Measurements from ENCODE around the gene ATP11A.
"Not testable (repeated sequence)": the region's sequence is repeated elsewhere in the genome, so short reads cannot be mapped to it uniquely, and the experiment has no call there.

The ATP11A gene

DNA sequence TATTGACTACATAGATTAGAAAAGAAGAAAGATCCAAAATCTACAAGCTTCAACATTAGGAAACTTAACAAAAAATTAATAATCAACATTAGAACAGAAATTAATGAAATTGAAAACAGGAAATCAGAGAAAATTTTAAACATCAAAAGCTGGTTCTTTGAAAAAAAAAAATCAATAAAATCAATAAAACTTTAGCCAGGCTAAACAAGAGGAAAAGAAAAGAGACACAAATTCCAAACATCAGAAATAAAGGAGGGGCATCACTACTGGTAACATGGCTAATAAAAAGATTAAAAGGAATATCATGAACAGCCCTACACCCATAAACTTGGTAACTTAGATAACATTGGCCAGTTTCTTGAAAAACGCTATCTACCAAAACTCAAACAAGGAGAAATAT is 110.2 kb downstream of the ATP11A start:
- no peak for DNase-seq (ENCODE audit: low spot score)

DNA sequence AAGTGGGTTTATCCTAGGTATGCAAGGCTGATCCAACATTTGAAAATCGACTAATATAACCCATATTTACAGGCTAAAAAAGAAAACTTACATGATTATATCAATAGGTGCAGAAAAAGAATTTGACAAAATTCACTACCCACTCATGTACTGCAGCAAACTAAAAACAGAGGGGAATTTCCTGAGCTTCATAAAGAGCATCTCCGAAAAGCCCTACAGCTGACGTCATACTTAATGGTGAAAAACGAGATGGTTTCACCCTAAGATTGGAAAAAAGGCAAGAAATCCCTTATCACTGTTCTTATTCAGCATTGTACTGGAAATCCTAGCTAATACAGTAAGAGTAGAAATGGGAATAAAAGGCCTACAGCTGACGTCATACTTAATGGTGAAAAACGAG is 111.0 kb downstream of the ATP11A start:
- DNase-seq (ENCODE audit: low spot score), result not testable (repeated sequence)

DNA sequence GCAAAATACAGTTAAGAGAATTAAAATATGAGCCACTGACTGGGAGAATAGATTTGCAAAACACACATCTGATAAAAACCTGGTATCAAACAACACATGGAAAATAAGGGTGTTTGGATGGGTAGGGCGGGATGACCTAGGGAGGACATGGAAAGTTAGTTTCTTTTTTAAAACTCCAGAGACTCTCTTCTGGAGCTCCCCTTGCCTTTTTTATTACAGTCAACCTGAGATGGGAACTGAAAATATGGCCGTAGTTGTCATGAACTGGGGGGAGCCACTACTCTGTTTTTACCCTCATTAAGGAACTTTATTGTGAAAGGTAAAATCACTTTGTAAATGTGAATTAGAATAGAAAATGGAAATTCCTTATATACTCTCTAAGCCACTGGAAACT is 113.0 kb downstream of the ATP11A start:
- no peak for DNase-seq (ENCODE audit: low spot score)

DNA sequence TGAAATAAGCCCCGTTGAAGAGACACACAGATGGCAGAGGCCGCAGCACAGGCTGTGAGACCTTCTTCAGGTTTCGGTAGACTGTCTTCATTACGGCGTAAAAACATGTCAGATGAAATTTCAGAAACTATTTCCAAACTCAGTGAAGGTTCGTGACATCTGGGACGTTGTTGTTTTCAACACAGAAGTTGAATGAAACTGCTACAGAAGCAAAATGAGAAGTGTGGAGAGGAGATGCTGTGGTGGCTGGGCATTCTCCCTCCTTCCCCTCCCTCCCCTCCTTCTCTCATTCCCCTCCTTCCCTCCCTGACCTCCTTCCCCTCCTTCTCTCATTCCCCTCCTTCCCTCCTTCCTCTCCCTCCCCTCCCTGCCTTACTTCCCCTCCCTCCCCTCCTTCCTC is 113.6 kb downstream of the ATP11A start:
- no peak for DNase-seq (ENCODE audit: low spot score)

DNA sequence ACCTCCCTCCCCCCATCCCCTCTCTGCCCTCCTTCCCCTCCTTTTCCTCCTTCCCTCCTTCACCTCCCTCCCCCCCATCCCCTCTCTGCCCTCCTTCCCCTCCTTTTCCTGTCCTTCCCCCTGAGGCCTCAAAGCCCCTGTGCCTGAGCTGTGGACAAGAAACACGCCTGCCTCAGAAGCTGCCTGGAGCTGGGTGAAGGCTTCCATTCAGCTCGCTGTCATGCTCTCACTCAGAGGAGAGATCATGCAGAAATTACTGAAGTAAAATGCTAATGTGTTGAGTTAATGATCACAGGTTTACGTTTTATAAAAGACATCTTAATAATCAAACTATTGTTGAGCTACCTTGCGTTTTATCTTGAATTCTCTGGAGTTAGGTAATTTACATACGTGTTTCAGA is 114.5 kb downstream of the ATP11A start:
- DNase-seq (ENCODE audit: low spot score), result no peak

DNA sequence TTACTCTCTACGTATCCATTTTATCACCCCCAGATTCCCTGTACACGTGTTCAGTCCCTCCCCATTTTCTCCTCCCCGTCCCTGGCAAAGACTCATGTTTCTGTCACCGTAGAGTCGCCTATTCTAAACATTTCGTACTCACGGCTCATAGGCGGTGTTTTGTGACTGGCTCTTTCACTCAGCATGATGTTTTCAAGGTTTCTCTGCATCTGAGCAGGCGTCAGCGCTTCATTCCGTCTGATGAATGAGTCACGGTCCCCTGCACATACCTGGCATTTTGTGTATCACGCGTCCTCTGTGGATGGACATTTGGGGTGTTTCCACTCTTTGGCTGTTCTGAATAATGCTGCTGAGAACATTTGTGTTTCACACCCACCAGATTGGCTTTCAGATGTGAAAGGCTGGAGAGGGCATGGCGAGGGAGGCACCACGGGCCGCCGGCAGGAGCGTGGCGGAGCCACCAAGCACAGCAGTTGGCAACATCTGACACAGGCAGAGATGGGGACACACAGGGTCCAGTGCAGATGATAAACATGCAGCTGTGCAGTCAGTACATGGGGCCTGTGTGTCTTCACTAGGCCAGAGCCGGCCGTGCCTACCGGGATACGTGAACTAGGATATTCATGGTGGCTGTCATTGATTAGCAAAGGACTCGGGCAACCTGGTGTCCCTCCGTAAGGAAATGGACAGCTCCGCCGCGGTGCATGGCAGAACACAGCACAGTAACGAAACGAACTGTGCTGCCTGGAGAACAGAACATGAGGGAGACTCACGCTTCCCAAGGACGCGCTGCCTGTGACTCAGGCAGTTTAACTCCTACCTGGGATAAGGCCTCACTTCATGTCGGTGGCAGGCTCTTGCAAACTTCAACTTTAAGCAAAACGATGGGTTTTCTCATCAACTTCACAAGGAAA is 117.2 kb downstream of the ATP11A start:
- no peak for DNase-seq (ENCODE audit: low spot score)

DNA sequence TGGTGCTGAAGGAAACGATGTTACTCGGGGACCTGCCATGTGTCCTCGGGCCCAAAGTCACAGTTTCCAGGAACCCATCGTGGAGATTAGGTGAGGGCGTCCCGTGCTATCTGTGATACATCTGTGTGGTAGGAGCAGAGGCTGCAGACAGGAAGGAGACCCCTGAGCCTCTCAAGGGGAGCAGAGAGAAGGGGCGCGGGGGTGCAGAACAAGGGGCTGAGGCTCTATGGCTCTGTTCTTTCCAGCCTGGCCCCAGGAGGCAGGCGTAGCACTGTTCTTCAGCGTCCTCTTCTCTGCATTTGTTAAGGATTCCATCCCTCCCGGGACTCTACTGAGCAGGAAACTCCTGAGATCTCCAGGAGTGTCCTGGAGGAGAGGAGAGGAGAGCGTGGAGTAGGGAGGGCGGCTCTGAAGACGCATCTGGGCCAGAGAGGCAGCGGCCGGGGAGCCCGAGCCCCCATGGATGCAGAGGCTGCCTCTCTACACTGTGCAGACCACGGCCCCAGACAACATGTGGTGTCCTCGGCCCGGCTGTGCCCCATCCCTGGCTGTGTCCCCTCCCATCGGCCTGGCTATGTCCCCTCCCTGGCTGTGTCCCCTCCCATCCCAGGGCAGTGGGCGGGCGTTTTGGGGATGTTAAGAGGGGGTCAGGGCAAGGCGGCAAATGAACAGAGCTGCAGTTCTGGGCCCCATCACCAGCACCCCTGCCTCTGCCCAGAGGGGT is 118.0 kb downstream of the ATP11A start:
- DNase-seq (ENCODE audit: low spot score), result no peak

DNA sequence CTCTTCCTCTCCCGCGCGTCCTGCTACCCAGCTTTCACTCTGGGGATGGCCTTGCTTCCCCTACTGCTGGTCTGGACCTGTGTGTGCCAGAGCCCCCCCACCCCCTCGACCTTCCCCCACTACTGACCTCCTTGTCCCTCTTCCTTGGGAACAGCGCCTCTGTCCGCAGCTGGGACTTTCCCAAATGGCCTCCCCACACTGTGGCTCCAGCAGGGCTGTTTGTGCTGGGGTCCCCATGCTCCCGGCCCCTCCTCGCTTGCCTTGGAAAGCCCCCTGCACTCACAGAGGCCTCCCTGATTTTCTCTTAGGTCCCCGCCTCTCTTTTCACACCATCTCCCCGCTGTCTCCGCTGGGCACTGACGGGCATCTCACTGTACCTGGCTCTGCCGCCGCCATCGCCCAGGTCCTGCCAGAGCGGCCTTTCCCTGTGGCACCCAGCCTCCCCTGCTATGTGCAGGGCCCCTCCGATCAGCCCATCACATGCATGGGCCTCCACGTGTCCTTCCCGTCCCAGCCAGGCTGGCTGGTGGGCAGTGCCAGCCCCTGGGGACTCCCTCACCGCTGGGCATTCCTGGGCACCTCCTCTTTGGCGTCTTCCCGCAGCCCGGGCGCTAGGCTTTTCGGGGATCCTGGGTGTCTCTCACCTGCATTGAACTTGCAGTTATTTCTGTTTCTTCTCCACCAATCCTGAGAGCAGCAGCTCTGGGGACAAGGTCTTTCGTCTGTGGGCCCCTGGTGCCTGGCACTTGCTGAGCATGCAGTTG is 118.7 kb downstream of the ATP11A start:
- no peak for DNase-seq (ENCODE audit: low spot score)

DNA sequence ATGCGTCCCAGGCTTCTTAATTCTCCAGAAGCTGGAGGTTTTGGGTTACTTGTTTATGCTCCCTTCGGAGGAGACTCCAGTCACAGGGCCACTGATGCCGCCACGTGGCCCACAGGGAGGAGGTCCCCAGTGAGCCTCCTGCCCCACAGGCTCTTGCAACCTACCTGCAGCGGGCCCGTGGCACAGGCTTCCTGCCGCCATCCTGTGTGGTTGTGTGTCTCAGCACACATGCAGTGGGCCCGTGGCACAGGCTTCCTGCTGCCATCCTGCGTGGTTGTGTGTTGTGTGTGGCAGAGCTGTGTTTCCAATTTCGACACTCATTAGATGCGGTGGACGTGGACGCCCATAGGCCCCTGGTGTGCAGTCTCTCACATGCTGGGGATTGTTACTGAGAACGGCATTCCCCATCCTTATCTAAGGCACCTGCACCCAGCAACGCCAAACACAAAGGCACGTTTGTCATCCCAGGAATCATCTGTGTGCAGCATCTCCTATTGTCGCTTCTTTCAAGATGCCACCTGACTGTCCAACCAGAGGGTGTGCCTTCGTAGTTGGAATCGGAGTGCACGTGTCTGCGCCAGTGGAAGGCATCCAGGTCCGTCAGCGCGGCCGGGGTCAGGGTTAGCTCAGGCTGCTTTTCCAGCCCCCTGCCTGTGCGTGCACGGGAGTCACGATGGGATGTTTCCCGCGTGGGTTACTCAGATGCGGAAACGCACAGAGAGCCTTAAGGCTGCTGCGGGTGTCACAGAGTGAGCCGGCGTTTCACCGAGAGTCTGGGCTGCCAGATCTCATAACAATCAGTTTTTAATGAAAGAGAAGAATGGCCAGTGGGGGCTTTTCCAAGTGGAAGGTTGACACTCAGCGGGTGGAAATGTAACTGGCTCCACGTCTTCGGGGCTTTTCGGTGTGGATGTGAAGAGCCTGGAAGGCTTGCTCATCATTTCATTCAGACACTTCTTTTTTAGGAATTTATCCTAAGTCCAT is 119.8 kb downstream of the ATP11A start:
- DNase-seq (ENCODE audit: low spot score), result no peak

DNA sequence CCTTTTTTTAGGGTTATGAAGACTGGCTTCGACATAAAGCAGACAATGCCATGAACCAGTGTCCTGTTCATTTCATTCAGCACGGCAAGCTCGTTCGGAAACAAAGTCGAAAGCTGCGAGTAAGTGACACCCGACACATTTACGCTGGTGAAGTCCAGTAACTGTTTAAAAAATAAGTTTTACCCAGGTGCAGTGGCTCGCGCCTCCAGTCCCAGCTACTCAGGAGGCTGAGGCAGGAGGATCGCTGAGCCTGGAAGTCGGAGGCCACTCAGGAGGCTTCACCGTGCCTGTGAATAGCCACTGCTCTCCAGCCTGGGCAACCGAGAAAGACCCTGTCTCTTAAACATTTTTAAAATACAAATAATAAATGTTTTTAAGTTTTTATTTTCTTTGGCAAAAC is 120.8 kb downstream of the ATP11A start:
- DNase-seq (ENCODE audit: low spot score), result no peak

DNA sequence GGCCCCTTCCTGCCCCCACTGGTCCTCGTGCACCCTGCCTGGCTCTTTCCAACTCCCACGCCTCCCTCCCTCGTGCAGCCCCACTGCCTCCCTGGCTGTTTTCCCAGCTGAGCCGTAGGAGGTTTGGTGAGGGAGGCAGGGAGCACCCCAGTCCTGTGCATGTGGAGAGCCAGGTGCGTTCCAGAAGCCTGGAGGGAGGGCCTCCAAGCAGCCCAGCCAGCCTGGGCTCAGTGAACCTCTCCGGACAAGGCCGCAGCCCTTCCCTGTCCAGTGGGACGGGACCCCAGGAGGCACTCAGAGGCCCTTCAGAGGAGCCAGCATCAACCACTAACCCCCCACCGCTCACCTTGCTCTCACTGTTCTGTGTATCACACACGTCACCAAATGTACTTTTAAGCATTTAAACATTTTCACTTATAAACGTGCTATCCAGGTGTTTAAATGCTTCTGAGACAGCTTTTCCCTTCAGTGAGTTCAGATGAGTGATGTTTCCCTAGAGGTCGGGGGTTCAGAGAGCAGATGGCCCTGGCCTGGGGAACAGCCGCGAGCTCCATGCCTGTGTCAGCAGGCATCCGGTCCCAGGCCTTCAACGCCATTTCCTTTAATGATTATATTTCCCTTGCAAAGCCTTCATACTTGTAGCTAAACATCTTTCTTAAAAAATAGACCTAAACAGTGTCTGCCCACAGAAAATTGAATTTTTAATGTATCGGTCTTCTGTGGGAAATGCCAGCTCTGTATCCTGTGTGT is 122.6 kb downstream of the ATP11A start:
- DNase-seq (ENCODE audit: low spot score), result no peak

DNA sequence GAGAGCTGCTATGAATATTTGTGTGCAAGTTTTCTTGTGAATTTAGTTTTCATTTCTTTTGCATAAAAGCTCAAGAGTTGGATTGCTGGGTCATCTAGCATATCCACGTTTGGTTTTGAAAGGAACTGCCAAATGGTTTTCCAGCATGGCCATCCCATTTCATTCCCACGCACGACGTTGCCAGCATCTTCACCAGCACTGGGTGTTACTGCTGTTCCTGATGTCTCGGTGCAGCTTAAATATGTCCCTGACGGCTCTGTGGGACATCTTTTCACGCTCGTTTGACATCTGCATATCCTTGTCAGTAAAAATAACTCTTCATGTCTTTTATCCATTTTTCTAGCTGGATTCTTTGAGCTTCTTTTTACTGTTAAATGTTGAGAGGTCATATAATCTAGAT is 123.7 kb downstream of the ATP11A start:
- no peak for DNase-seq (ENCODE audit: low spot score)

DNA sequence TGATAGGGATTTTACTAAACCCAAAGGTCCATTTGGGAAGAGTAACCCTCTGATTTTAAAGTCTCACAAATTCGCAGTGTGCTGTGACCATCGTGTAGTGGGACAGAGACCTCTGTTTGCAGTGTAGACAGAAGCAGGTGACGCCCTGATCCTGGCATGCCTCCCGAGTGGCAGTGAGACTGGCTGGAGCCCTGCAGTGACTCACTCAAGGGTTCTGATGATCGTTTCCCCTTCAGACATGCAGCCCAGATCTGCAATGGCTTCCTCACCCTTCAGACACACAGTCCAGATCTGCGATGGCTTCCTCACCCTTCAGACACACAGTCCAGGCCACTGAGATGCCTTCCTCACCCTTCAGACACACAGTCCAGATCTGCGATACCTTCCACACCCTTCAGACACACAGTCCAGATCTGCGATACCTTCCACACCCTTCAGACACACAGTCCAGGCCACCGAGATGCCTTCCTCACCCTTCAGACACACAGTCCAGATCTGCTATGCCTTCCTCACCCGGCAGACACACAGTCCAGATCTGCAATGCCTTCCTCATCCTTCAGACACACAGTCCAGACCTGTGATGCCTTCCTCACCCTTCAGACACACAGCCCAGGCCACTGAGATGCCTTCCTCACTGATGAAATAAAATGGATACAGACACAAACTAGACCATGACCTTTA is 125.2 kb downstream of the ATP11A start:
- no peak for DNase-seq (ENCODE audit: low spot score)

DNA sequence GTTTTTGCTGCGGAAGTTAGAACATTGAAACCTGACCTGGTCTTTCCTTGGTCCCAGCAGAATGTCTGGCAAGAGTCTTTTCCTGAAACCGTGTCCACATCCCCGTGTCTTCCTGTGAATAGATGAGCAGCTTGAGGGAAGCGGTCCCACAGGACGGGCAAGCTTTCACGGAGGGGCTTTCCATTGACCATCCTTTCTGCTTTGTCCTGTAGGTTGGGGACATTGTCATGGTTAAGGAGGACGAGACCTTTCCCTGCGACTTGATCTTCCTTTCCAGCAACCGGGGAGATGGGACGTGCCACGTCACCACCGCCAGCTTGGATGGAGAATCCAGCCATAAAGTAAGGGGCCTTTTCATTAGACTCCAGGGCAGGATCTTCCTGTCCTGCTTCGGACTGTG is 126.0 kb downstream of the ATP11A start:
- DNase-seq (ENCODE audit: low spot score), result no peak

DNA sequence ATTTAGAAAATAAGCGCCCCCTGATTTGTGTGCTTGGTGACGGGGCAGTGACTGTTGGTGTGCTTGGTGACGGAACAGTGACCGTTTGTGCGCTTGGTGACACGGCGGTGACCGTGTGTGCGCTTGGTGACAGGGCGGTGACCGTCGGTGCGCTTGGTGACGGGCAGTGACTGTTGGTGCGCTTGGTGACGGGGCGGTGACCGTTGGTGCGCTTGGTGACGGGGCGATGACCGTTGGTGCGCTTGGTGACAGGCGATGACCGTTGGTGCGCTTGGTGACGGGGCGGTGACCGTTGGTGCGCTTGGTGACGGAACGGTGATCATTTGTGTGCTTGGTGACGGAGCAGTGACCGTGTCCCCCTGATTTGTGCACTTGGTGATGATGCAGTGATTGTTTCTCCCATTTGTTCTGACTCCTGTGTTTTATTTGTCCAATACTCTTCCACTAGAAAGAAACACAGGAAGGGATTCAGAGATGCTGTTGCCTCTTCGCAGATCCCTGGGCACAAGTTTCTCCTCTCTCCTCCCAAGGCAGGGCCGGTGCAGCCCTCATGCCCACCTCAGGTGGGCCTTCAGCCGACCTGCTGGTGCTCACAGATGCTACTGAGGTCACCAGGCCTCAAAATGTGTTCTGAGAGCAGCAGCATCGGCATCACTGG is 128.3 kb downstream of the ATP11A start:
- no peak for DNase-seq (ENCODE audit: low spot score)

DNA sequence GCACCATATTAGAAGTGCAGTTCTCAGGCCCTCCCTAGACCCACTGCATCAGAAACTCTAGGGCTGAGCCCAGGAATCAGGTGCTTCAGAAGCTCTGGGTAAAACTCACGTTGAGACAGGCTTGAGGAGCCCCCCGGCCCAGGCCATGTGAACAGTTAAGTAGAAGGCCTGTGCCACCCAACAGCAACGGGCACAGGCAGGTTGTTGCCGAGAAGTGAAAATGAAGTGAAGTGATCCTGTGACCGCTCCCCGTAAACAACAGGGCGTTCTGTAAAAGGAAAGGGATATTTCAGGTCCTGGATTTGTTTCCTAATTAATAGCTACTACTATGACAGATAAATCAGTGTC is 128.8 kb downstream of the ATP11A start:
- DNase-seq (ENCODE audit: low spot score), result no peak

DNA sequence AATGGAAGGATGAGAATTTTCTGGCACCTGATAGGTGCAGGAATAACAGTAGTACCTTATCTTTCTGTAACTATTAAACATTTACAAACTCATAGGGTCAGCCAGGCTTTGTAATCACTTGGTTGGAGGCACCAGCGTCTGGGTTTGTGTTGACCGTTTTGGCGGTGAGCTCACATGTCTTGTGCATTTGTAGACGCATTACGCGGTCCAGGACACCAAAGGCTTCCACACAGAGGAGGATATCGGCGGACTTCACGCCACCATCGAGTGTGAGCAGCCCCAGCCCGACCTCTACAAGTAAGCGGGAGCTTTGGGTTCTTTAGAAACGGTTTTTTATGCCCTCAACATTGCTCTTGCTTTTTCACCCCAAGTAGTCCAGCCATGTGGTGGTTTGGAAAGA is 129.3 kb downstream of the ATP11A start:
- no peak for DNase-seq (ENCODE audit: low spot score)

DNA sequence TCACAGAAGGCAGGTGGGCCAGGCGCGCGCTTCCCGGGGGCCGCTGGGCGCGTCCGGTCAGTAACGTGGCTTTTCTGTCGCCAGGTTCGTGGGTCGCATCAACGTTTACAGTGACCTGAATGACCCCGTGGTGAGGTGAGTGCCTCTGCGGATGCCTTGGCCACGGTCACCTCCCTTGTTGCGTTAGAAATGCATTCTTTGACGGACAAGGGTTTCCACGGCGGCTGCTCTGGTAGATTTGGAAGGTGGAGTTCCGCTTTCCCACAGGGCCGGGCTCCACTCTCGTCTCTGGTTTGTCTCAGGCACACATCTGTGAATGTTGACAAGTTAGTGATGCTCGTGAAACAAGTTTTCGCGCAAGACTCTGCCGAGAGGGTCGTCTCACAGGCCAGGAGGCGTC is 130.0 kb downstream of the ATP11A start:
- DNase-seq (ENCODE audit: low spot score), result no peak

DNA sequence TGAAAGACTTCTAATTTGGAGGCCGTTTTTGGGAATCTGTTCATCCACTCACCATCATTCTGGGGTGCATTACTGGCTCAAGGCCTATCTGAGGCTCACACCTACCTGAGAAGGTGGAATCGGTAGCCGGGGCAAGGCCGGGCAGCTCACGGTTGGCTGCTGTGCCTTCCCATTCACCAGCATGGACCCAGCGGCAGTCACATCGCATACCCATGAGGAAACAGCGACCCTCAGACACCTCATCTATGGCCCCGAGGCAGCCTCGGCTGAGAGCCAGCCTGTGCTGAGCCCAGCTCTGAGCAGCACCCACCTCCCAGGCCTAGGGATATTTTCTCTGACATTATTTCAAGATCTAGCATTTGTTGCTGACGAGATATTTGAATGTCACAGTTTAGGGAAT is 130.5 kb downstream of the ATP11A start:
- DNase-seq (ENCODE audit: low spot score), result no peak
